ENCODE results near the gene OR2T12. TPM values are rescaled to one million over a fixed set of nuclear protein-coding genes. Genes with fewer than 3 reads are reported as not detected.
"Not testable (repeated sequence)": the region's sequence is repeated elsewhere in the genome, so short reads cannot be mapped to it uniquely, and the experiment has no call there.

The OR2T12 gene
- total and polyA plus RNA-seq, 3 experiments from 2014 or later, result not detected

DNA sequence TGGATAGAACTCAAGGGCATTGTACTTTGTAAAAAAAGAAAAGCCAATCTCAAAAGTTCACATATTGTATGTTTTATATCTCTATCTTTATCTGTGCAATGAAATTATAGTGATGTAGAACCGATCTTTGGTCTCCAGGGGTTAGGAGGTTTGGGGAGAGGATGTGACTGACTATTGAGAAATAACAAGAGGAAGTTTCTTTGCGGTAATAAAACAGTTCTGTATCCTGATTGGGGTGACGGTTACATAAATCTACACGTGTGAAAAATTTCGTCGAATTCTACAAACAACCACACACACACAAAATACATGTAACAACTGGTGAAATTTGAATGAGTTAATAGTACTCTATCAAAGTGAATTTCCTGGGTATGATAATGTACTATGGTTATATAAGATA is 14.8 kb downstream of the OR2T12 start:
- no peaks in the 10 kb centered on the region for H3K36me3 ChIP-seq (ENCODE audit: insufficient read depth, low read length)
- POLR2A ChIA-PET, result no interaction called here
- Mint-ChIP-seq H3K27ac (no peak overlapping the region), H3K36me3 (no peaks in the 10 kb centered on the region), H3K27me3 (no peaks in the 10 kb centered on the region), H3K9me3 (peaks cover 0 to 11% (median 4%) of the 10 kb centered on the region in 5 donors), H3K4me3 (no peak overlapping the region), H3K4me1 (no peaks in the 10 kb centered on the region)
- CTCF ChIA-PET, result no interaction called here
- H3K27ac ChIP-seq (ENCODE audit: low read depth, low read length), result no peak overlapping the region
- no peak for DNase-seq
- no peaks in the 10 kb centered on the region for H3K4me1 ChIP-seq (ENCODE audit: insufficient read depth, low read length)
- H3K9me3 ChIP-seq (ENCODE audit: low read length), result no peaks in the 10 kb centered on the region
- no peaks in the 10 kb centered on the region for H3K27me3 ChIP-seq (ENCODE audit: insufficient read depth, low read length, poor library complexity, severe bottlenecking)
- no peak overlapping the region for H3K4me3 ChIP-seq (ENCODE audit: low read length)

DNA sequence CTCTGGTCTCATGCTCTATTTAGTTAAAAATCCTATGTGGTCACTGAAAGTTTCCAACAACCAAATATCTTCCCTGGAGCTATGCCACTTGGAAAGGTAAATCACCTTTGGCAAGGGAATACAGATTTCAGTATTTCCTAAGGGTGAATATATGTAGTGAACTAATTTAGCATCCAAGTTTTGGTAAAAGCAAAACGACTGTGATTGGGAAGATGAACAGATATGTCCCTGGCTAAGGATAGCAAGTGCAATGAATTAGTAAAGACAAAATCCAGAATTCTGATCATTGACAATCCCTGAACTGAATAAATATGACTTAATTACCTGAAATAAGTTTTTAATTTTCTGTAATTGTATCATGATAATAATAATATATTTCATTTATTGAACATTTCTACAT is 25.3 kb downstream of the OR2T12 start, which contains the start of gene OR2T33:
Gene OR2T33, minus strand, starts transcription at position 101 of the 400 bp plus-strand sequence. CDS start 4,162 bp downstream, outside the sequence.
- Mint-ChIP-seq H3K4me1 (no peaks in the 10 kb centered on the region), H3K4me3 (no peak within 1 kb of the TSS), H3K36me3 (no peaks in the 10 kb centered on the region), H3K27me3 (no peaks in the 10 kb centered on the region), H3K9me3 (peaks cover 0 to 7% (median 0%) of the 10 kb centered on the region in 5 donors), H3K27ac (no peak within 1 kb of the TSS)
- CTCF ChIA-PET, result no interaction called here
- no peak within 1 kb of the TSS for H3K27ac ChIP-seq (ENCODE audit: low read depth, low read length)
- POLR2A ChIA-PET, result no interaction called here
- no peaks in the 10 kb centered on the region for H3K4me1 ChIP-seq (ENCODE audit: insufficient read depth, low read length)
- no peak for DNase-seq
- H3K4me3 ChIP-seq (ENCODE audit: low read length), result no peak within 1 kb of the TSS
- no peaks in the 10 kb centered on the region for H3K9me3 ChIP-seq (ENCODE audit: low read length)
- no peaks in the 10 kb centered on the region for H3K36me3 ChIP-seq (ENCODE audit: insufficient read depth, low read length)
- no peaks in the 10 kb centered on the region for H3K27me3 ChIP-seq (ENCODE audit: insufficient read depth, low read length, poor library complexity, severe bottlenecking)

DNA sequence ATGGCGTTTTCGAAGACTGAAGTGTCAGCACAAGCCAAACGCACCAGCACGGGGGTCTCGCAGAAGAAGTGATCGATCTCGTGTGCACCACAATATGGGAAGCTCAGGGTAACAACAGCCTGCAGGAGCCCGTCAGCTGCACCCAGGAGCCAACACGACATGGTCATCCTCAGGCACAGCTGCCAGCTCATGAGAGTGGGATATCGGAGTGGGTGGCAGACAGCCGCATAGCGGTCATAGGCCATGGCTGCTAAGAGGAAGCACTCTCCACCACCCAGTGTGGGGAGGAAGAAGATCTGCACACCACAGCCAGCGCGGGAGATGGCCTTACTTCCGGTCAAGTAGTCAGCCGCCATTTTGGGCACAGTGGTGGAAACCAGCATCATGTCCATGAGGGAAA is 30.0 kb downstream of the OR2T12 start:
- CTCF ChIA-PET; H3K36me3 Mint-ChIP-seq; H3K4me1 Mint-ChIP-seq; H3K4me3 ChIP-seq (ENCODE audit: low read length); H3K27me3 Mint-ChIP-seq; POLR2A ChIA-PET; H3K4me1 ChIP-seq (ENCODE audit: insufficient read depth, low read length); H3K27ac Mint-ChIP-seq; DNase-seq; H3K9me3 Mint-ChIP-seq; H3K4me3 Mint-ChIP-seq; H3K9me3 ChIP-seq (ENCODE audit: low read length); H3K27me3 ChIP-seq (ENCODE audit: insufficient read depth, low read length, poor library complexity, severe bottlenecking); H3K36me3 ChIP-seq (ENCODE audit: insufficient read depth, low read length); H3K27ac ChIP-seq (ENCODE audit: low read depth, low read length): not testable (repeated sequence)

DNA sequence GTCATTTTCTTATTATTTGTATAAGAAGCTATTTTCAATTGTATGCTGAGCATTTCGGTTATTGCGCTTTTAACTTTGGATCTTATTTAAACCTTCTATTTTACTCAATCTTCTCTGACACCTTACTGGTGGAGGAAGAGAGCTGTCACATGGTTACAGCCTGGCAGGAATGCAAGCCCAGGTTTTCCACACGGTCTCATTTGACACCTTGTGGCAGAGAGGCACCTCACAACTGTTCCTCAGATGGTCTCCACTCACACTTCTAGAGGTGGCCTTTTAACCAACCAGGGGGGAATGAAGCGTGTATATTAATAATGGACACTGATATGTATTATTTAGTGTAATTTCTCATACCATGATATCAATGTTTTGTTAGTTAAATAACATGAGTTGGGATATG is 35.0 kb downstream of the OR2T12 start:
- POLR2A ChIA-PET, result no interaction called here
- no peaks in the 10 kb centered on the region for H3K4me1 Mint-ChIP-seq
- CTCF ChIA-PET, result no interaction called here
- H3K36me3 ChIP-seq (ENCODE audit: insufficient read depth, low read length), result no peaks in the 10 kb centered on the region
- no peak overlapping the region for H3K27ac Mint-ChIP-seq
- H3K36me3 Mint-ChIP-seq, result no peaks in the 10 kb centered on the region
- no peak overlapping the region for H3K4me3 Mint-ChIP-seq
- H3K9me3 ChIP-seq (ENCODE audit: low read length), result no peaks in the 10 kb centered on the region
- no peak for DNase-seq
- H3K4me1 ChIP-seq (ENCODE audit: insufficient read depth, low read length), result no peaks in the 10 kb centered on the region
- no peaks in the 10 kb centered on the region for H3K27me3 ChIP-seq (ENCODE audit: insufficient read depth, low read length, poor library complexity, severe bottlenecking)
- peaks cover 3 to 16% (median 4%) of the 10 kb centered on the region in 5 donors for H3K9me3 Mint-ChIP-seq
- no peak overlapping the region for H3K27ac ChIP-seq (ENCODE audit: low read depth, low read length)
- no peak overlapping the region for H3K4me3 ChIP-seq (ENCODE audit: low read length)
- no peaks in the 10 kb centered on the region for H3K27me3 Mint-ChIP-seq

DNA sequence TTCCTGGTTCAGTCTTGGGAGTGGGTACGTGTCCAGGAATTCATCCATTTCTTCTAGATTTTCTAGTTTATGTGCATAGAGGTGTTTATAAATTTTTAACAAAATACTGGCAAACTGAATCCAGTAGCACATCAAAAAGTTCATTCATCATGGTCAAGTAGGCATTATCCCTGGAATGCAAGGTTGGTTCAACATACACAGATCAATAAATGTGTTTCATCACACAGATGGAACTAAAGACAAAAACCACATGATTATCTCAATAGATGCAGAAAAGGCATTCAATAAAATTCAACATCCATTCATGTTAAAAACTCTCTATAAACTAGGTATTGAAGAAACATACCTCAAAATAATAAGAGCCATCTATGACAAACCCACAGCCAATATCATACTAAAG is 43.9 kb downstream of the OR2T12 start:
- POLR2A ChIA-PET, H3K27ac Mint-ChIP-seq: not testable (repeated sequence)

DNA sequence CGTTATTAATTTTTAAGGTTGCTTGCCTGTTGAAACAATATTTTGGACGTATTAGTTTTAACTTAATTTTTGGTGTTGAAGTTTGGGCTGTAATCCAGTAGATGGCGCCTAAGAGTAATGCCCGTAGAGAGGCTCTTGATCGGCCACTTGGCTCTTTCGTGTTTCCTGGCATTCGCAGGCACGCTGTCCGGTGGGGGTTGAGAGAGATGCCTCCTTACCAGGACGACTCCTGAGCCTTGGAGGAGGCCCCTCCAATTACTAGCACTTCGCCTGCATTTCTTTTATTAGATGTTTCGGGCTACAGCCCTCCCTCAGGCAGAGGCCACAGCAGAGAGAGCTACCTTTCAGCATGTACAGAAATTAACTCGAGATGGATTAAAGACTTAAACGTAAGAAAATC is 60.0 kb downstream of the OR2T12 start:
- DNase-seq, result peak in 1 of 5 donors; percentile 20
- peaks cover 2 to 4% (median 3%) of the 10 kb centered on the region in 3 donors for H3K4me1 Mint-ChIP-seq
- no peak overlapping the region for H3K27ac Mint-ChIP-seq
- no peak overlapping the region for H3K4me3 ChIP-seq (ENCODE audit: low read length)
- H3K27me3 Mint-ChIP-seq, result peaks cover 5 to 18% of the 10 kb centered on the region in 2 donors
- H3K4me1 ChIP-seq (ENCODE audit: insufficient read depth, low read length), result no peaks in the 10 kb centered on the region
- ChIA-PET CTCF (interaction anchor here (1.0 kb wide), 1 partner anchor 563 kb away, joined by 3 read pairs; no protein-coding TSS in a partner anchor), POLR2A (no interaction called here)
- no peaks in the 10 kb centered on the region for H3K9me3 ChIP-seq (ENCODE audit: low read length)
- peaks cover 0 to 5% (median 4%) of the 10 kb centered on the region in 5 donors for H3K9me3 Mint-ChIP-seq
- no peaks in the 10 kb centered on the region for H3K27me3 ChIP-seq (ENCODE audit: insufficient read depth, low read length, poor library complexity, severe bottlenecking)
- H3K36me3 ChIP-seq (ENCODE audit: insufficient read depth, low read length), result no peaks in the 10 kb centered on the region
- H3K27ac ChIP-seq (ENCODE audit: low read depth, low read length), result no peak overlapping the region
- H3K4me3 Mint-ChIP-seq, result no peak overlapping the region
- H3K36me3 Mint-ChIP-seq, result no peaks in the 10 kb centered on the region

More for the DNA sequence above, 43.9 kb downstream of the OR2T12 start:
- H3K4me1 ChIP-seq (ENCODE audit: insufficient read depth, low read length); H3K4me1 Mint-ChIP-seq; H3K4me3 Mint-ChIP-seq; H3K27ac ChIP-seq (ENCODE audit: low read depth, low read length); H3K27me3 Mint-ChIP-seq; H3K36me3 ChIP-seq (ENCODE audit: insufficient read depth, low read length); DNase-seq; CTCF ChIA-PET; H3K9me3 ChIP-seq (ENCODE audit: low read length); H3K27me3 ChIP-seq (ENCODE audit: insufficient read depth, low read length, poor library complexity, severe bottlenecking); H3K4me3 ChIP-seq (ENCODE audit: low read length); H3K36me3 Mint-ChIP-seq: not testable (repeated sequence)
- peaks cover 12 to 21% (median 13%) of the 10 kb centered on the region in 5 donors for H3K9me3 Mint-ChIP-seq

Other genes starting within 250 kb of the OR2T12 start
- gene OR2L13, start 208.2 kb downstream of the OR2T12 start, total RNA-seq, result not detected
- gene OR2L13, start 208.2 kb downstream of the OR2T12 start, polyA plus RNA-seq, result not detected
- gene OR2M5, start 158.3 kb downstream of the OR2T12 start, total RNA-seq, result not detected
- not detected for gene OR2M5, start 158.3 kb downstream of the OR2T12 start, polyA plus RNA-seq
- not detected for gene OR2M2, start 128.6 kb downstream of the OR2T12 start, total RNA-seq
- gene OR2M2, start 128.6 kb downstream of the OR2T12 start, polyA plus RNA-seq, result not detected
- not detected for gene OR2M3, start 106.2 kb downstream of the OR2T12 start, total RNA-seq
- not detected for gene OR2M3, start 106.2 kb downstream of the OR2T12 start, polyA plus RNA-seq
- not detected for gene OR2M4, start 72.0 kb downstream of the OR2T12 start, total RNA-seq
- not detected for gene OR2M4, start 72.0 kb downstream of the OR2T12 start, polyA plus RNA-seq
- not detected for gene OR2T33, start 25.4 kb downstream of the OR2T12 start, total RNA-seq
- not detected for gene OR2T33, start 25.4 kb downstream of the OR2T12 start, polyA plus RNA-seq
- not detected for gene OR2M7, start 21.1 kb upstream of the OR2T12 start, total RNA-seq
- gene OR2M7, start 21.1 kb upstream of the OR2T12 start, polyA plus RNA-seq, result not detected
- gene OR14C36, start 45.4 kb upstream of the OR2T12 start, total RNA-seq, result not detected
- gene OR14C36, start 45.4 kb upstream of the OR2T12 start, polyA plus RNA-seq, result not detected
- gene OR2T4, start 58.2 kb upstream of the OR2T12 start, total RNA-seq, result not detected
- gene OR2T4, start 58.2 kb upstream of the OR2T12 start, polyA plus RNA-seq, result not detected
- gene OR2T6, start 72.3 kb upstream of the OR2T12 start, total RNA-seq, result not detected
- not detected for gene OR2T6, start 72.3 kb upstream of the OR2T12 start, polyA plus RNA-seq
- gene OR2T1, start 99.6 kb upstream of the OR2T12 start, total RNA-seq, result not detected
- gene OR2T1, start 99.6 kb upstream of the OR2T12 start, polyA plus RNA-seq, result not detected
- not detected for gene OR2T2, start 142.2 kb upstream of the OR2T12 start, total RNA-seq
- not detected for gene OR2T2, start 142.2 kb upstream of the OR2T12 start, polyA plus RNA-seq
- not detected for gene OR2T3, start 169.9 kb upstream of the OR2T12 start, total RNA-seq
- gene OR2T3, start 169.9 kb upstream of the OR2T12 start, polyA plus RNA-seq, result not detected
- gene OR2T5, start 185.2 kb upstream of the OR2T12 start, total RNA-seq, result not detected
- gene OR2T5, start 185.2 kb upstream of the OR2T12 start, polyA plus RNA-seq, result not detected
- not detected for gene OR2G6, start 204.6 kb upstream of the OR2T12 start, total RNA-seq
- not detected for gene OR2G6, start 204.6 kb upstream of the OR2T12 start, polyA plus RNA-seq

Data from CD8-positive, alpha-beta memory T cell (primary cell).